Midbrain (tissue), 1 donor: ENCODE results near the gene MYOZ3.

ENCODE experiments used
- DNase-seq: peaks from one replicate; lab custom pipeline; 2025; lab: John Stamatoyannopoulos, UW

Gene MYOZ3

GRCh38 chr5:150642991-150643710, 17.9 kb upstream of the MYOZ3 start:
- no peak for DNase-seq

DNA sequence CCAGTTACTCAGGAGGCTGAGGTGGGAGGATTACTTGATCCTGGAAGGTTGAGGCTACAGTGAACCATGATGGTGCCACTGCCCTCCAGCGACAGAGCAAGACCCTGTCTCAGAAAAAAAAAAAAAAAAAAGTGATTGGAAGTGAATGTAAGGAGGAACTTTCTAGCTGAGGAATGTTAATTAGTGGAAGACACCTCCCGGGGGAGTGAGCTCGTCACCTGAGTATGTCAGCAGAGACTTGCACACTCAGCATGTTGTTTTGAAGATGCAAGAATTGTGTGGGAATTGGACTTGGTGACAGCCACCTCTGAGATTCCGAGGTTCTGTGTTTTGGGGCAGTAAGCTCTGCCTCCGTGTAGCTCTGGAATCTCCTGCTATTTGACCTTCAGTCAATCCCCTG, 17.0 kb upstream of the MYOZ3 start:
- no peak for DNase-seq

DNA sequence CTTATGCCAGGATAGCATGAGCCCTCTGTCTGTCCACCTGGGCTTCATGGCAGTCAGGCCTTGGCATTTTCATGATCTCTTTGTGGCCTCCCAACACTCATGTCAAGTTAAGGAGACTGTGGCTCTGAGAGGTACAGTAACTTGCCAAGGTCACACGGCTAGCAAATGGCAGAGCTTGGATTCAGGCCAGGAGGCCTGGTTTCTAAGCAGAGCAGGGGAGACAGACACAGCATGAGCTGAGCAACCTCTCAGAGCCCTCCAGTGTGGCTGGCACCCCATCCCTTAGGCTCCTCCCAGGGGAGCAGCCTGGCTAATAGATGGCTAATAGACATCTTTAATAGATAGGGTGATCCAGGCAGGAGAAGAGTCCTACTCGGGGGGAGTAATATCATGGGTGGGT, 16.5 kb upstream of the MYOZ3 start:
- DNase-seq, result peak; percentile 22

DNA sequence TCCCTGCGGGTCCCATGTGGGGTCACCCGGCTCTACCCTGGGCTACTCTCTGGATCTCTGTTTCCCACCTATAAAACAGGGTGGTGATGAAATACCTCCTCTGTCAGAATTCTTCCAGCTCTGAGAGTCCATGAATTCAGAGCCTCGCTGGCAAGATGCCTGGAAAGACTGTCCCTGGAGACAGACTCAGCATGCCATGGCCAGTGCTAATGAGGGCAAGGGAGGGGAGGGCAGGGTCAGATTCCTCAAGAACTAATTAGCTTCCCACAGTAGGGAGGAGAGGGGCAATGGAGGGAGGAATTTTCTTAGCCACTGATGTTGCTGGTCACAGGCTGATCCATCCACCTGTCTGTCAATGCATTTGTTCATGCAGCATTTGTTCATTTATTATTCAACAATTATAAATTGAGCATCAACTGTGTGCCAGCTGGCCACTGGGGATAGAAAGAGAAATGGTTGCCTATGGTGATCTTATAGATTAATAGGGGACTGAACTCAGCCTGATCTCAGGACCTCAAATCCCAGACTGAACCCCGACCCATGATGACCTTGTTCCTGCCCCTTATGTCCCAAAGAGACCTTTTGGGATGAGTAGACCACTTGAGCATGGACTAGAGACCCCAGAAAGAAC, 15.9 kb upstream of the MYOZ3 start:
- DNase-seq, result peak; percentile 21

- no peak for DNase-seq
These were observed 13.5 kb upstream of the MYOZ3 start for GRCh38 chr5:150647275-150648251.

- DNase-seq, result no peak
These were observed 12.6 kb upstream of the MYOZ3 start for GRCh38 chr5:150648294-150649107.

DNA sequence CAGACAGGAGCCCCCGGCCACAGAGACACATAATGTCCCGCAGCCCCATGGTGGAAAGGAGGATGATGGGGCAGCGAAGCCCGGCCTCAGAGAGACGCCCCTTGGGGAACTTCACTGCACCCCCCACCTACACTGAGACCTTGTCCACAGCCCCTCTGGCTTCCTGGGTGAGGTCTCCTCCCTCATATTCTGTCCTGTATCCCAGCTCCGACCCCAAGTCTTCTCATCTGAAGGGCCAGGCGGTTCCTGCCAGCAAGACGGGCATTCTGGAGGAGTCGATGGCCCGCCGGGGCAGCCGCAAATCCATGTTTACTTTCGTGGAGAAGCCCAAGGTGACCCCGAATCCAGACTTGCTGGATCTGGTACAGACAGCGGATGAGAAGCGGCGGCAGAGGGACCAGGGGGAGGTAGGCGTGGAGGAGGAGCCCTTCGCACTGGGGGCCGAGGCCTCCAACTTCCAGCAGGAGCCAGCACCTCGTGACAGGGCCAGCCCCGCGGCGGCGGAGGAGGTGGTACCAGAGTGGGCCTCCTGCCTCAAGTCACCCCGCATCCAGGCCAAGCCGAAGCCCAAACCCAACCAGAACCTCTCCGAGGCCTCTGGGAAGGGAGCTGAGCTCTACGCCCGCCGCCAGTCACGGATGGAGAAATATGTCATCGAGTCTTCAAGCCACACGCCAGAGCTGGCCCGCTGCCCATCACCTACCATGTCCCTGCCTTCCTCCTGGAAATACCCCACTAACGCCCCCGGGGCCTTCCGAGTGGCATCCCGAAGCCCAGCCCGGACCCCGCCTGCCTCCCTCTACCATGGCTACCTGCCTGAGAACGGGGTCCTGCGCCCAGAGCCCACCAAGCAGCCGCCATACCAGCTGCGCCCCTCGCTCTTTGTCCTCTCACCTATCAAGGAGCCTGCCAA, 11.7 kb upstream of the MYOZ3 start:
- no peak for DNase-seq

GRCh38 chr5:150650021-150651006, 10.7 kb upstream of the MYOZ3 start:
- DNase-seq, result no peak

- DNase-seq, result no peak
These were observed 9.7 kb upstream of the MYOZ3 start for GRCh38 chr5:150651382-150651781.

DNA sequence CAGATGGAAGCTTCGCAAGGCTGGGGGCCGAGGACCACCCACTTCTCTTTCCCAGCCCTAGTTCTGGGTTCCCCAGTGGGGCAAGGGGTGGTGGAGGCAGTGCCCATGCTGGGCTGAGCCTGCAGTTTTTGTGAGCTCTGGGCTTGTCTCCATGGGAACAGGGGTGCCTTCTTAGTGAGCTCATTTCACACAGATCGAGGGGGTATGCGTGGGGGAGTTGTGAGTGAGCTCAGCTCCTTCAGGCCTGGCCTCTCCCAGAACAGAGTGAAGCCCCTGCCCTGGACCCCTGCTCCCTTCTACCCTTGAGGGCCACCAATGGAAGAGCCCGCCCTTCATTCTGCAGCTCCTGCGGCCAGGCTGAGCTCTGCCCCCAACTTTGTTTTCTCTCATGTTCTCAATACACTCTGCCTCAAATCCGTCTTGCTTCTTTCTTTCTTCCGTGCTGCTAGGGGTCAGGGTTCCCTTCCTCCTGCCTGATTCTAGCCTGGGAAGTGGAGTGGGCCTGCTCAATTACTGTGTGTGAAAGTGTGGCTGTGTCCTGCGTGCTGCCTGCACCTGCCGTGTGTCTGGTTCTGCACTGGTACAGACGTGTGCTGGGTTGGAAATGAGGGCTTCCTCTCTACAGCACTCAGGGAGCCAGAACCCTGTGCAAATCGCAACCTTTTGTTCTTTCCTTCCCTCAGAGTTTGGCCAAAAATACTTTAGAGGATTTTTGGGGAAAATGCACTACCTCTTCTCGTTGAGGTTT, 9.0 kb upstream of the MYOZ3 start:
- no peak for DNase-seq

DNA sequence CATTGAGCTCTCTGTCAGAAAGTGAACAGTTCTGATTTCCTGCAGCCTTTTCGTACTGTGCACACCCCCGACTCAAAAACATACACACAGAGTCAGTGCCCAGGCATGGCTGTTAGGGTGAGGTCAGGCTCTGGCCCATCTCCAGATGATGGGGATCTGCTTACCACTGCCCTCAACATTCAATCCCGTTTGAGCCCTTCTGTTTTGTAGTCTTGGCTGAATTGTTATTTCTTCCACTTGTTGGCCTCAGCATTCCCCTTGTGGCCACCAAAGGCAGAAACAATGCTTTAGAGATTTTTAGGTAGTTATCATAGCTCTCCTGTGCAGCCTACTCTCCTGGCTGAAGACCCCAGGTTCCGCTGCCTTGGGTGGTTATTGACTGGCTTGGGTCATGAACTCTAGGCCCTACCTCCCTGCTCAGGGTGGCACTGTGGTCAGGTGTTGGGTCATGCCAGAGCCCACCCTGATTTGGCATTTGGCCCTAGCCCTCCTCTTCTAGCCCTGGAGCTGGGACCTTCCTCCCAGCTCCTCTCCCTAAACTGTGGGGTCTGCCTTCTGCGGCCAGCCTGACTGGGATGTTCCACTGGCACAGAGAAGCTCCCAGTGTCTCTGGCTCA, 7.8 kb upstream of the MYOZ3 start:
- no peak for DNase-seq

GRCh38 chr5:150653762-150654556, 7.1 kb upstream of the MYOZ3 start:
- no peak for DNase-seq

- DNase-seq, result no peak
These were observed 5.8 kb upstream of the MYOZ3 start for GRCh38 chr5:150655221-150655620.

- DNase-seq, result peak; percentile 62
These were observed 4.6 kb upstream of the MYOZ3 start for GRCh38 chr5:150656191-150657132.

- no peak for DNase-seq
These were observed 2.9 kb upstream of the MYOZ3 start for GRCh38 chr5:150658121-150658520.

GRCh38 chr5:150658699-150659265, 2.3 kb upstream of the MYOZ3 start:
- no peak for DNase-seq
